ENCODE results near the gene SPTAN1.

The SPTAN1 gene

GRCh38 chr9:128552744-128553440, 505 bp downstream of the SPTAN1 start:
- peak; percentile 66 for DNase-seq (ENCODE audit: low spot score)
- ChIA-PET POLR2A (ENCODE audit: low non-redundant PET) (interaction anchor here (0.5 to 1.6 kb wide), 7 partner anchors 9 to 344 kb away, joined by 3 to 7 read pairs (median 5); no protein-coding TSS in a partner anchor), CTCF (interaction anchor here (0.6 to 1.1 kb wide), 3 partner anchors 22 to 117 kb away, joined by 3 to 5 read pairs (median 5); no protein-coding TSS in a partner anchor)
- TF ChIP-seq CTCF (conservative IDR thresholded peaks at IDR 0.05; ENCODE audit: low read depth), result no peak
- H3K27ac ChIP-seq, result peak overlapping the region; percentile 92

- POLR2A ChIA-PET (ENCODE audit: low non-redundant PET), result interaction anchor here (0.6 to 1.4 kb wide), 3 partner anchors 21 to 345 kb away, joined by 3 to 9 read pairs (median 5); no protein-coding TSS in a partner anchor
- CTCF ChIA-PET, result interaction anchor here (0.6 kb wide), 1 partner anchor 82 kb away, joined by 5 read pairs; no protein-coding TSS in a partner anchor
- no peak overlapping the region for H3K27ac ChIP-seq
- TF ChIP-seq CTCF (conservative IDR thresholded peaks at IDR 0.05; ENCODE audit: low read depth), result no peak
- peak; percentile 55 for DNase-seq (ENCODE audit: low spot score)
These were observed 1.3 kb downstream of the SPTAN1 start for GRCh38 chr9:128553728-128554127.

GRCh38 chr9:128554155-128554862, 1.9 kb downstream of the SPTAN1 start:
- POLR2A ChIA-PET (ENCODE audit: low non-redundant PET), result interaction anchor here (0.6 to 1.4 kb wide), 3 partner anchors 22 to 49 kb away, joined by 4 to 9 read pairs (median 5); no protein-coding TSS in a partner anchor
- CTCF ChIA-PET, result no interaction called here
- H3K27ac ChIP-seq, result peak overlapping the region; percentile 79
- peak; percentile 95 for DNase-seq (ENCODE audit: low spot score)
- no peak for TF ChIP-seq CTCF (conservative IDR thresholded peaks at IDR 0.05; ENCODE audit: low read depth)

GRCh38 chr9:128555180-128555721, 2.9 kb downstream of the SPTAN1 start:
- H3K27ac ChIP-seq, result no peak overlapping the region
- POLR2A ChIA-PET (ENCODE audit: low non-redundant PET), result interaction anchor here (0.6 to 0.7 kb wide), 2 partner anchors 46 to 147 kb away, joined by 3 to 4 read pairs; no protein-coding TSS in a partner anchor

GRCh38 chr9:128556276-128556675, 3.9 kb downstream of the SPTAN1 start:
- no peak for DNase-seq (ENCODE audit: low spot score)
- ChIA-PET POLR2A (ENCODE audit: low non-redundant PET) (no interaction called here), CTCF (interaction anchor here (0.5 to 0.6 kb wide), 2 partner anchors 46 to 78 kb away, joined by 3 to 4 read pairs; no protein-coding TSS in a partner anchor)
- no peak for TF ChIP-seq CTCF (conservative IDR thresholded peaks at IDR 0.05; ENCODE audit: low read depth)
- H3K27ac ChIP-seq, result peak overlapping the region; percentile 58

More at GRCh38 chr9:128555180-128555721, 2.9 kb downstream of the SPTAN1 start:
- CTCF ChIA-PET, result no interaction called here
- TF ChIP-seq CTCF (conservative IDR thresholded peaks at IDR 0.05; ENCODE audit: low read depth), result no peak
- peak; percentile 93 for DNase-seq (ENCODE audit: low spot score)

Data from RWPE1 (cell line).